ENCODE measurements around the gene SPATA6. TPM values are rescaled to one million over a fixed set of nuclear protein-coding genes. Genes with fewer than 3 reads are reported as not detected.

SPATA6 gene
- total RNA-seq, 4 donors from 2014 or later = 12.4 to 21.9 (median 17.5) TPM

- intact Hi-C loops (cut with DNase I) = no loop called here
- no peak overlapping the region for H3K4me3 ChIP-seq
- H3K27me3 ChIP-seq = no peaks in the 10 kb centered on the region
- TF ChIP-seq POLR2A (IDR thresholded peaks at IDR 0.05; ENCODE audit: low read depth) (no peak), POLR2AphosphoS5 (IDR thresholded peaks at IDR 0.05) (no peak), EP300 (IDR thresholded peaks at IDR 0.05) (no peak), CTCF (IDR thresholded peaks at IDR 0.05) (no peak)
- peaks cover 0 to 11% (median 0%) of the 10 kb centered on the region in 4 donors for H3K4me1 ChIP-seq
- no peaks in the 10 kb centered on the region for H3K36me3 ChIP-seq
- H3K27ac ChIP-seq (replicated peaks in 1 of 4) = no peak overlapping the region
- no peaks in the 10 kb centered on the region for H3K9me3 ChIP-seq
- no peak for DNase-seq (ENCODE audit: extremely low spot score)
- WGBS = 69% methylated on average over 1 of the region's 1 CpG
Observed at GRCh38 chr1:48422009-48422408, 50.0 kb downstream of the SPATA6 start.

- no peaks in the 10 kb centered on the region for H3K36me3 ChIP-seq
- no peaks in the 10 kb centered on the region for H3K4me1 ChIP-seq
- H3K27ac ChIP-seq (replicated peaks in 1 of 4) = no peak overlapping the region
- intact Hi-C loops (cut with DNase I) = no loop called here
- H3K9me3 ChIP-seq = no peaks in the 10 kb centered on the region
- H3K4me3 ChIP-seq = no peak overlapping the region
- no peaks in the 10 kb centered on the region for H3K27me3 ChIP-seq
- no peak for TF ChIP-seq POLR2AphosphoS5 (IDR thresholded peaks at IDR 0.05)
- no peak for TF ChIP-seq CTCF (IDR thresholded peaks at IDR 0.05)
- TF ChIP-seq POLR2A (IDR thresholded peaks at IDR 0.05; ENCODE audit: low read depth) = no peak
- no peak for TF ChIP-seq EP300 (IDR thresholded peaks at IDR 0.05)
- no peak for DNase-seq (ENCODE audit: extremely low spot score)
- WGBS = 98% methylated on average over 1 of the region's 1 CpG
Observed at GRCh38 chr1:48418742-48419141, 53.3 kb downstream of the SPATA6 start.

- DNase-seq (ENCODE audit: extremely low spot score) = no peak
- peaks cover 0 to 6% (median 0%) of the 10 kb centered on the region in 4 donors for H3K36me3 ChIP-seq
- TF ChIP-seq POLR2A (IDR thresholded peaks at IDR 0.05; ENCODE audit: low read depth) = no peak
- TF ChIP-seq CTCF (IDR thresholded peaks at IDR 0.05) = no peak
- TF ChIP-seq EP300 (IDR thresholded peaks at IDR 0.05) = no peak
- no peak for TF ChIP-seq POLR2AphosphoS5 (IDR thresholded peaks at IDR 0.05)
- H3K27me3 ChIP-seq = no peaks in the 10 kb centered on the region
- WGBS = 82% methylated on average over 4 of the region's 4 CpGs
- H3K4me1 ChIP-seq = no peaks in the 10 kb centered on the region
- no peak overlapping the region for H3K4me3 ChIP-seq
- no peaks in the 10 kb centered on the region for H3K9me3 ChIP-seq
- H3K27ac ChIP-seq (replicated peaks in 1 of 4) = no peak overlapping the region
- intact Hi-C loops (cut with DNase I) = no loop called here
Observed at GRCh38 chr1:48415050-48415449, 57.0 kb downstream of the SPATA6 start.

- no peak for DNase-seq (ENCODE audit: extremely low spot score)
Observed at GRCh38 chr1:48414264-48414663, 57.7 kb downstream of the SPATA6 start.

GRCh38 chr1:48405940-48406339 lies 66.1 kb downstream of the SPATA6 start:
- Histone ChIP-seq H3K4me3 (no peak overlapping the region), H3K9me3 (no peaks in the 10 kb centered on the region), H3K27me3 (no peaks in the 10 kb centered on the region), H3K27ac (replicated peaks in 1 of 4) (no peak overlapping the region), H3K4me1 (peaks cover 0 to 6% (median 0%) of the 10 kb centered on the region in 4 donors), H3K36me3 (peaks cover 0 to 6% (median 3%) of the 10 kb centered on the region in 4 donors)
- no peak for DNase-seq (ENCODE audit: extremely low spot score)
- TF ChIP-seq EP300 (IDR thresholded peaks at IDR 0.05) (no peak), POLR2A (IDR thresholded peaks at IDR 0.05; ENCODE audit: low read depth) (no peak), POLR2AphosphoS5 (IDR thresholded peaks at IDR 0.05) (no peak), CTCF (IDR thresholded peaks at IDR 0.05) (no peak)
- 100% methylated on average over 2 of the region's 2 CpGs for WGBS
- intact Hi-C loops (cut with DNase I) = no loop called here

More at GRCh38 chr1:48414264-48414663, 57.7 kb downstream of the SPATA6 start:
- intact Hi-C loops (cut with DNase I) = no loop called here
- Histone ChIP-seq H3K4me1 (no peaks in the 10 kb centered on the region), H3K4me3 (no peak overlapping the region), H3K27me3 (no peaks in the 10 kb centered on the region), H3K9me3 (no peaks in the 10 kb centered on the region), H3K36me3 (peaks cover 0 to 6% (median 0%) of the 10 kb centered on the region in 4 donors), H3K27ac (replicated peaks in 1 of 4) (no peak overlapping the region)
- TF ChIP-seq POLR2A (IDR thresholded peaks at IDR 0.05; ENCODE audit: low read depth) = no peak
- 73% methylated on average over 2 of the region's 2 CpGs for WGBS

Data from esophagus muscularis mucosa (tissue), 4 donors.